ENCODE results near the gene NR1H3. TPM values are rescaled to one million over a fixed set of nuclear protein-coding genes. Genes with fewer than 3 reads are reported as not detected.

The NR1H3 gene
- total and polyA plus RNA-seq, 2 donors = 26.3 to 100 TPM

DNA sequence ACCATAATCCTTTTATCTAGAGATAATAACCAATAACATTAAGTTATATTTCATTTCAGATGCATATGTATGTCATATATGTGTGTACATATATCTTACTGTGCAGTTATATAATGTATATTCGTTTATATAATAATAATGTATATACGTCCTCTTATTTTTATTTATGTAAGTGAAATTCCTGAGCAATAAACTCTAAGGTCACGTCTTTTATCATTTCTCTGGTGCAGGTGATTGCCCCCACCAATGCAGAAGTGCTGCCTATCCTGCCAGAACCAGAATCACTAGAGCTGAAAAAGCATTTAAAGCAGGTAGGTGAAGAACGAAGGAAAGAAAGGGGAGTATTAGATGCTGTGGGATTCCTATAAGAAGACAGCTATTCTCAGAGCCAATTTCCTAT is 21.0 kb downstream of the NR1H3 start:
- no peak overlapping the region for H3K4me3 ChIP-seq (ENCODE audit: low read length in 2 of 2)
- no peaks in the 10 kb centered on the region for H3K9me3 ChIP-seq (ENCODE audit: control insufficient read depth in 2 of 2, insufficient read depth in 1 of 2, low read length in 1 of 2)
- 97% methylated on average over 4 of the region's 4 CpGs for WGBS
- no peak overlapping the region for H3K27ac ChIP-seq (ENCODE audit: low read depth in 1 of 2, low read length in 1 of 2)
- no peak for DNase-seq (ENCODE audit: low read depth in 6 of 9, low spot score in 9 of 9)
- no peaks in the 10 kb centered on the region for H3K27me3 ChIP-seq (ENCODE audit: control insufficient read depth in 2 of 2, insufficient read depth in 1 of 2, low read length in 1 of 2)
- H3K36me3 ChIP-seq (ENCODE audit: control insufficient read depth in 2 of 2, insufficient read depth in 2 of 2, low read length in 1 of 2) = peaks cover 81 to 87% of the 10 kb centered on the region in 2 donors
- no peaks in the 10 kb centered on the region for H3K4me1 ChIP-seq (ENCODE audit: control insufficient read depth in 2 of 2, insufficient read depth in 2 of 2, low read length in 2 of 2)

GRCh38 chr11:47280099-47280498 is 22.3 kb downstream of the NR1H3 start:
- Histone ChIP-seq H3K4me3 (ENCODE audit: low read length in 2 of 2) (no peak overlapping the region), H3K9me3 (ENCODE audit: control insufficient read depth in 2 of 2, insufficient read depth in 1 of 2, low read length in 1 of 2) (no peaks in the 10 kb centered on the region), H3K4me1 (ENCODE audit: control insufficient read depth in 2 of 2, insufficient read depth in 2 of 2, low read length in 2 of 2) (no peaks in the 10 kb centered on the region), H3K27me3 (ENCODE audit: control insufficient read depth in 2 of 2, insufficient read depth in 1 of 2, low read length in 1 of 2) (no peaks in the 10 kb centered on the region), H3K36me3 (ENCODE audit: control insufficient read depth in 2 of 2, insufficient read depth in 2 of 2, low read length in 1 of 2) (peaks cover 83 to 88% of the 10 kb centered on the region in 2 donors), H3K27ac (ENCODE audit: low read depth in 1 of 2, low read length in 1 of 2) (no peak overlapping the region)
- DNase-seq (ENCODE audit: low read depth in 6 of 9, low spot score in 9 of 9) = no peak

DNA sequence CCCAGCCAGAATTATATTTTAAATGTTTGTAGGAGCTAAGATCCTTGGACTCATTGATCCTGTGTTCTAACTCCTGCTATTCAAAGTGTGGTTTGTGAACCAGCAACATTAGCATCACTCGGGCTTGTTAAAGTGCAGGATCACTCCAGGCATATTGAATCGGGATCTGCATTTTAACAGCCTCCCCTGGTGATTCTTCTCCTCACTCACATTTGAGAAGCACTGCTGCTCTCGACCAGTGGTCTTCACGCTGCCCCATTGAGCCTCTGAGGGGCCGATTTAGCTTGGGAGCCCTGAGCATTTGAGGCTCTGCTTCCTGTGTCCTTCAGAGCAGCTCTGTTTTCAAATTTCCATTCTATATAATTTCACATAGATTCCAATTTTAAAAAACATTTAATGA is 23.1 kb downstream of the NR1H3 start:
- H3K36me3 ChIP-seq (ENCODE audit: control insufficient read depth in 2 of 2, insufficient read depth in 2 of 2, low read length in 1 of 2) = peaks cover 82 to 90% of the 10 kb centered on the region in 2 donors
- 97% methylated on average over 5 of the region's 5 CpGs for WGBS
- H3K27me3 ChIP-seq (ENCODE audit: control insufficient read depth in 2 of 2, insufficient read depth in 1 of 2, low read length in 1 of 2) = no peaks in the 10 kb centered on the region

DNA sequence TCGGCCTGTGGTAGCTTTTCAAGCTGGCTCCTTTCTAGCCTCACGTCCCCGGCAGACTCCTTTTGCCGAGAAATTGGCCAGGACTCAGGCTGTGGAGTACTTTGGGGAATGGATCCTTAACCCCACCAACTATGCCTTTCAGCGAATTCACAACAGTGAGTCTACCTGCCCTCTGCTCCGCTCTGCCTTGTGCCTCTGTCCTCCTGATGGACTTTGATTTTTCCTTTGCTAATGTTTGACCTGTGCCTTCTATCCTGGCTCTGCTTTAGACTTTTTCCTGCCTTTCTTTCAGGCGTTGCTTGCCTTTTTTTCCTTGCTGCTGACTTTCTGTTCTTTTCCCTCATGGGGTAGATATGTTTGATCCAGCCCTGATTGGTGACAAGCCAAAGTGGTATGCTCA is 24.7 kb downstream of the NR1H3 start:
- no peak for DNase-seq (ENCODE audit: low read depth in 6 of 9, low spot score in 9 of 9)
- Histone ChIP-seq H3K4me1 (ENCODE audit: control insufficient read depth in 2 of 2, insufficient read depth in 2 of 2, low read length in 2 of 2) (no peaks in the 10 kb centered on the region), H3K9me3 (ENCODE audit: control insufficient read depth in 2 of 2, insufficient read depth in 1 of 2, low read length in 1 of 2) (no peaks in the 10 kb centered on the region), H3K4me3 (ENCODE audit: low read length in 2 of 2) (no peak overlapping the region), H3K36me3 (ENCODE audit: control insufficient read depth in 2 of 2, insufficient read depth in 2 of 2, low read length in 1 of 2) (peaks cover 77 to 88% of the 10 kb centered on the region in 2 donors), H3K27ac (ENCODE audit: low read depth in 1 of 2, low read length in 1 of 2) (no peak overlapping the region), H3K27me3 (ENCODE audit: control insufficient read depth in 2 of 2, insufficient read depth in 1 of 2, low read length in 1 of 2) (no peaks in the 10 kb centered on the region)
- WGBS = 98% methylated on average over 7 of the region's 7 CpGs

More for the DNA sequence above, 23.1 kb downstream of the NR1H3 start:
- DNase-seq (ENCODE audit: low read depth in 6 of 9, low spot score in 9 of 9) = no peak
- Histone ChIP-seq H3K27ac (ENCODE audit: low read depth in 1 of 2, low read length in 1 of 2) (no peak overlapping the region), H3K9me3 (ENCODE audit: control insufficient read depth in 2 of 2, insufficient read depth in 1 of 2, low read length in 1 of 2) (no peaks in the 10 kb centered on the region), H3K4me1 (ENCODE audit: control insufficient read depth in 2 of 2, insufficient read depth in 2 of 2, low read length in 2 of 2) (no peaks in the 10 kb centered on the region), H3K4me3 (ENCODE audit: low read length in 2 of 2) (no peak overlapping the region)

- no peak overlapping the region for H3K27ac ChIP-seq (ENCODE audit: low read depth in 1 of 2, low read length in 1 of 2)
- H3K9me3 ChIP-seq (ENCODE audit: control insufficient read depth in 2 of 2, insufficient read depth in 1 of 2, low read length in 1 of 2) = no peaks in the 10 kb centered on the region
- peaks cover 79 to 90% of the 10 kb centered on the region in 2 donors for H3K36me3 ChIP-seq (ENCODE audit: control insufficient read depth in 2 of 2, insufficient read depth in 2 of 2, low read length in 1 of 2)
- no peaks in the 10 kb centered on the region for H3K4me1 ChIP-seq (ENCODE audit: control insufficient read depth in 2 of 2, insufficient read depth in 2 of 2, low read length in 2 of 2)
- H3K4me3 ChIP-seq (ENCODE audit: low read length in 2 of 2) = no peak overlapping the region
- WGBS = 99% methylated on average over 4 of the region's 4 CpGs
- no peaks in the 10 kb centered on the region for H3K27me3 ChIP-seq (ENCODE audit: control insufficient read depth in 2 of 2, insufficient read depth in 1 of 2, low read length in 1 of 2)
- DNase-seq (ENCODE audit: low read depth in 6 of 9, low spot score in 9 of 9) = no peak
Measured at GRCh38 chr11:47284151-47284550, 26.4 kb downstream of the NR1H3 start.

DNA sequence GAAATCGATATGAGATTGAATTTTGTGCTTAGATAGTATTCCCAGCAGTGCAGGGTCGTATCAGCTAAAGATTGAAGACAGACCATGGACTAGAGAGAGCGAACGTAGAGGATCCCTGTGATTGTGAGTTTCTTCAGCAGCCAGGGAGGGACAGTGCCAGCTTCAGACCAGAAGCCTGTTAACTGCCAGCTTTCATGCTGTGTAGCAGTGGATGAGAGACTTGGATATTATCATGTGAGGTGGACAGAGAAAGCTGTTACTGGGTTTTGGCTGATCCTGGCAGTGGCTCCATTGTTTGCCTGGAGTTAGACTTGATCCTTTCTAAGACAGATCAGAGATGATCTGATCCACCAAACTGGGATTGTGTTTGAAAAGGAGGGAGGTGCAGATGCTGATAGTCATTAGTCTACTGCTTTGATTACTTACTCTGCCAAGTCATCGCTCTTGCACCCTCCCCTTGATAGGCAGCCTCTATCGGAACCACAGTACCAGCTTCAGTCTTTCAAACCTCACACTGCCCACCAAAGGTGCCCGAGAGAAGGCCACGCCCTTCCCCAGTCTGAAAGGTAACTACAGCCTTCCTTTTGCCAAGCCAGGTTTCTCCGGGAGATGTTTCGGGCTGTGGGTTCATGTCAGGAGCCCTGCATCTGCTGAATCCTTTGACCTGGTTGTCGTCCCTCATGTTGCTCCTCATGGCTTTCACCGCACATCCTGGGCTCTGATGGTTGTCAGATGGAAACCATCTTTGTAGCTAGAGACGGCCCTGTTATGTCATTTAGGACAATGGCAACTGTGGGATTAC is 28.4 kb downstream of the NR1H3 start:
- no peaks in the 10 kb centered on the region for H3K4me1 ChIP-seq (ENCODE audit: control insufficient read depth in 2 of 2, insufficient read depth in 2 of 2, low read length in 2 of 2)
- H3K27ac ChIP-seq (ENCODE audit: low read depth in 1 of 2, low read length in 1 of 2) = no peak overlapping the region
- no peak for DNase-seq (ENCODE audit: low read depth in 6 of 9, low spot score in 9 of 9)
- H3K36me3 ChIP-seq (ENCODE audit: control insufficient read depth in 2 of 2, insufficient read depth in 2 of 2, low read length in 1 of 2) = peaks cover 80 to 91% of the 10 kb centered on the region in 2 donors
- no peak overlapping the region for H3K4me3 ChIP-seq (ENCODE audit: low read length in 2 of 2)
- no peaks in the 10 kb centered on the region for H3K27me3 ChIP-seq (ENCODE audit: control insufficient read depth in 2 of 2, insufficient read depth in 1 of 2, low read length in 1 of 2)
- no peaks in the 10 kb centered on the region for H3K9me3 ChIP-seq (ENCODE audit: control insufficient read depth in 2 of 2, insufficient read depth in 1 of 2, low read length in 1 of 2)
- WGBS = 98% methylated on average over 13 of the region's 13 CpGs

DNA sequence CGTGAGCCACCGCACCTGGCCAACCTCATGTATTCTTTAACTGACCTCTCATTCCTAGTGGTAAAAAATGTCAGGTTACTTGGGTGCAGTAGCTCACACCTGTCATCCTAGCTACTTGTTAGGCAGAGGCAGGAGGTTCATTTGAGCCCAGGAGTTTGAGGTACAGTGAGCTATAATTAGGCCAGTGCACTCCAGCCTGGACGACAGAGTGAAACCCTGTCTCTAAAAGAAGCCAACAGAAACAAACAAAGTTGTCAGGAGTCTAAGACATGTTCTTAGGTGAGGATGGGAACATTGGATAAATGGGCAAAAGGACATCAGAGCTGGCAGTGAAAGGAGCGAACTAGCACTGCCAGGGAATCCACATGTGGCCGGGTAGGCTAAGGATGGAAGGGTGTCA is 30.3 kb downstream of the NR1H3 start:
- Histone ChIP-seq H3K9me3 (ENCODE audit: control insufficient read depth in 2 of 2, insufficient read depth in 1 of 2, low read length in 1 of 2) (no peaks in the 10 kb centered on the region), H3K36me3 (ENCODE audit: control insufficient read depth in 2 of 2, insufficient read depth in 2 of 2, low read length in 1 of 2) (peaks cover 85 to 92% of the 10 kb centered on the region in 2 donors), H3K27ac (ENCODE audit: low read depth in 1 of 2, low read length in 1 of 2) (no peak overlapping the region), H3K4me1 (ENCODE audit: control insufficient read depth in 2 of 2, insufficient read depth in 2 of 2, low read length in 2 of 2) (no peaks in the 10 kb centered on the region), H3K4me3 (ENCODE audit: low read length in 2 of 2) (no peak overlapping the region), H3K27me3 (ENCODE audit: control insufficient read depth in 2 of 2, insufficient read depth in 1 of 2, low read length in 1 of 2) (no peaks in the 10 kb centered on the region)
- no peak for DNase-seq (ENCODE audit: low read depth in 6 of 9, low spot score in 9 of 9)
- WGBS = 98% methylated on average over 5 of the region's 5 CpGs

GRCh38 chr11:47289856-47290255 is 32.1 kb downstream of the NR1H3 start:
- no peak for DNase-seq (ENCODE audit: low read depth in 6 of 9, low spot score in 9 of 9)
- 97% methylated on average over 15 of the region's 15 CpGs for WGBS
- H3K4me3 ChIP-seq (ENCODE audit: low read length in 2 of 2) = no peak overlapping the region
- no peak overlapping the region for H3K27ac ChIP-seq (ENCODE audit: low read depth in 1 of 2, low read length in 1 of 2)
- peaks cover 83 to 90% of the 10 kb centered on the region in 2 donors for H3K36me3 ChIP-seq (ENCODE audit: control insufficient read depth in 2 of 2, insufficient read depth in 2 of 2, low read length in 1 of 2)
- H3K27me3 ChIP-seq (ENCODE audit: control insufficient read depth in 2 of 2, insufficient read depth in 1 of 2, low read length in 1 of 2) = no peaks in the 10 kb centered on the region
- no peaks in the 10 kb centered on the region for H3K4me1 ChIP-seq (ENCODE audit: control insufficient read depth in 2 of 2, insufficient read depth in 2 of 2, low read length in 2 of 2)
- H3K9me3 ChIP-seq (ENCODE audit: control insufficient read depth in 2 of 2, insufficient read depth in 1 of 2, low read length in 1 of 2) = no peaks in the 10 kb centered on the region

GRCh38 chr11:47295385-47295784 is 37.6 kb downstream of the NR1H3 start:
- no peaks in the 10 kb centered on the region for H3K4me1 ChIP-seq (ENCODE audit: control insufficient read depth in 2 of 2, insufficient read depth in 2 of 2, low read length in 2 of 2)
- no peaks in the 10 kb centered on the region for H3K9me3 ChIP-seq (ENCODE audit: control insufficient read depth in 2 of 2, insufficient read depth in 1 of 2, low read length in 1 of 2)
- no peak for DNase-seq (ENCODE audit: low read depth in 6 of 9, low spot score in 9 of 9)
- 88% methylated on average over 5 of the region's 5 CpGs for WGBS
- H3K36me3 ChIP-seq (ENCODE audit: control insufficient read depth in 2 of 2, insufficient read depth in 2 of 2, low read length in 1 of 2) = peaks cover 64 to 79% of the 10 kb centered on the region in 2 donors
- no peak overlapping the region for H3K27ac ChIP-seq (ENCODE audit: low read depth in 1 of 2, low read length in 1 of 2)
- H3K4me3 ChIP-seq (ENCODE audit: low read length in 2 of 2) = no peak overlapping the region
- no peaks in the 10 kb centered on the region for H3K27me3 ChIP-seq (ENCODE audit: control insufficient read depth in 2 of 2, insufficient read depth in 1 of 2, low read length in 1 of 2)

Measured in thymus (tissue), 11 donors.